HepG2 (cell line): ENCODE results near the gene EXPH5. TPM values are rescaled to one million over a fixed set of nuclear protein-coding genes. Genes with fewer than 3 reads are reported as not detected.

Experiments used
- ATAC-seq: fragments of 200-7000 bp; cut with Tn5 transposase; 3 replicates; pipeline ENCODE4 v1.9.1; 2020; ENCODE audit warnings: mild to moderate bottlenecking, moderate library complexity
- BruUV-seq: library from RNA; stranded (reverse); fragments of 400-500 nt; replicated peaks from 2 replicates; lab custom pipeline; 2021; lab: Mats Ljungman, UMichigan
- CTCF ChIA-PET: fragments of 300-600 bp; formaldehyde crosslinking; extraction: SDS; loops from one replicate; lab custom pipeline; 2021; ENCODE audit warnings: low total read pairs, inconsistent platforms, low intra/inter-chr PET ratio; lab: Yijun Ruan, JAX
- POLR2A ChIA-PET: fragments of 350-600 bp; sonication (Branson Sonifier 250); formaldehyde crosslinking; loops from one replicate; lab custom pipeline; 2020; ENCODE audit warnings: antibody characterized with exemption, inconsistent platforms; lab: Yijun Ruan, JAX
- DNase-seq: peaks from one replicate; pipeline ENCODE4 v3.0.0-alpha.2; 2015; ENCODE audit warnings: low spot score
- FAIRE-seq: peaks from 3 replicates; lab custom pipeline; 2011; peaks lifted over from hg19 to GRCh38; lab: Jason Lieb, UNC
- H2AFZ ChIP-seq: one replicate; pipeline ENCODE4 v1.6.1; 2011; ENCODE audit warnings: low read length, inconsistent platforms
- H3K27ac ChIP-seq: fragments of 300-600 bp; 3 replicates; pipeline ENCODE4 v1.8.0; 2011; ENCODE audit warnings: mixed run types, mild to moderate bottlenecking, mixed read lengths, low read length, inconsistent platforms; ENCODE audit not compliant: insufficient read depth; ENCODE audit errors: extremely low read length
- H3K27me3 ChIP-seq, 2 experiments: fragments of 200-600 bp in 1 of 2; 2 replicates in 1 of 2; 3 replicates in 1 of 2; pipeline versions ENCODE4 v1.6.0 to v1.8.0; 2011; ENCODE audit warnings: low read length in 2 of 2, mild to moderate bottlenecking in 2 of 2, moderate library complexity in 2 of 2, inconsistent platforms in 1 of 2; ENCODE audit not compliant: insufficient read depth in 2 of 2, control insufficient read depth in 1 of 2
- H3K36me3 ChIP-seq, 2 experiments: fragments of 200-600 bp in 1 of 2; replicated peaks in 1 of 2; 2 replicates in 1 of 2; 3 replicates in 1 of 2; pipeline versions ENCODE4 v1.5.1 to v1.8.0; 2011; ENCODE audit warnings: low read length in 2 of 2, inconsistent platforms in 1 of 2; ENCODE audit not compliant: insufficient read depth in 2 of 2, control insufficient read depth in 1 of 2
- H3K4me1 ChIP-seq: 2 replicates; pipeline ENCODE4 v1.5.1; 2012; ENCODE audit warnings: low read length, inconsistent platforms; ENCODE audit not compliant: insufficient read depth
- H3K4me2 ChIP-seq: 2 replicates; pipeline ENCODE4 v1.6.0; 2011; ENCODE audit warnings: low read depth, low read length, inconsistent platforms
- H3K4me3 ChIP-seq, 3 experiments: fragments of 200-600 bp in 1 of 3; sonication (generic), shearing (Covaris generic) in 1 of 3; replicated peaks in 1 of 3; 2 replicates each; pipeline ENCODE4 v1.5.1; 2011 to 2016; ENCODE audit warnings: low read length in 3 of 3, inconsistent platforms in 2 of 3, low read depth in 2 of 3, mild to moderate bottlenecking in 2 of 3, control low read depth in 1 of 3, mixed read lengths in 1 of 3; ENCODE audit not compliant: insufficient read depth in 1 of 3
- H3K79me2 ChIP-seq: one replicate; pipeline ENCODE4 v1.6.1; 2011; ENCODE audit warnings: low read length, inconsistent platforms; ENCODE audit not compliant: insufficient read depth
- H3K9ac ChIP-seq: 2 replicates; pipeline ENCODE4 v1.6.0; 2011; ENCODE audit warnings: mild to moderate bottlenecking, low read depth, low read length, inconsistent platforms; ENCODE audit not compliant: insufficient read depth
- H3K9me3 ChIP-seq: 2 replicates; pipeline ENCODE4 v1.5.1; 2012; ENCODE audit warnings: mild to moderate bottlenecking, low read length
- H4K20me1 ChIP-seq: 2 replicates; pipeline ENCODE4 v1.6.0; 2011; ENCODE audit warnings: inconsistent platforms, mild to moderate bottlenecking, low read length, moderate library complexity; ENCODE audit not compliant: insufficient read depth
- GZF1 ChIP-seq: sonication (generic); formaldehyde crosslinking; IDR thresholded peaks from 2 replicates; pipeline ENCODE4 v1.5.1; 2020; ENCODE audit warnings: mild to moderate bottlenecking, missing genetic modification reagents
- HNF4A ChIP-seq: sonication (generic); formaldehyde crosslinking; IDR thresholded peaks from 2 replicates; pipeline ENCODE4 v1.4.0; 2020; ENCODE audit warnings: missing genetic modification reagents
- IKZF1 ChIP-seq: fragments of 450-650 bp; IDR thresholded peaks from 2 replicates; pipeline ENCODE4 v1.7.1; 2016
- MAFF ChIP-seq: IDR thresholded peaks from 2 replicates; pipeline ENCODE4 v1.6.1; 2011; ENCODE audit warnings: low read depth, low read length, improper control_type of control experiment
- MAFK ChIP-seq, 2 experiments: IDR thresholded peaks in 1 of 2; conservative IDR thresholded peaks in 1 of 2; 2 replicates each; pipeline ENCODE4 v1.6.1; 2011; ENCODE audit warnings: improper control_type of control experiment in 2 of 2, low read length in 2 of 2
- MEIS2 ChIP-seq: sonication (generic); formaldehyde crosslinking; IDR thresholded peaks from 2 replicates; pipeline ENCODE4 v1.9.0; 2021; ENCODE audit warnings: mild to moderate bottlenecking, missing genetic modification reagents
- POGZ ChIP-seq: sonication (generic); formaldehyde crosslinking; IDR thresholded peaks from 2 replicates; pipeline ENCODE4 v1.4.0; 2020; ENCODE audit warnings: mild to moderate bottlenecking, missing genetic modification reagents
- POLR2A ChIP-seq, 2 experiments: IDR thresholded peaks; 2 replicates each; pipeline ENCODE4 v1.6.1; 2011; ENCODE audit warnings: low read depth in 2 of 2, low read length in 2 of 2, mild to moderate bottlenecking in 1 of 2, moderate library complexity in 1 of 2; ENCODE audit not compliant: insufficient read depth in 1 of 2
- SOX13 ChIP-seq, 3 experiments: fragments of 450-650 bp in 1 of 3; sonication (generic) in 1 of 3; formaldehyde crosslinking in 1 of 3; IDR thresholded peaks in 2 of 3; conservative IDR thresholded peaks in 1 of 3; 2 replicates each; pipeline versions ENCODE4 v1.5.0 to v1.6.1; 2016 to 2020; ENCODE audit warnings: antibody characterized with exemption in 1 of 3, mild to moderate bottlenecking in 1 of 3, missing compliant biosample characterization in 1 of 3, missing genetic modification reagents in 1 of 3, moderate library complexity in 1 of 3
- TAF1 ChIP-seq: sonication (generic); formaldehyde crosslinking; IDR thresholded peaks from 2 replicates; pipeline ENCODE4 v1.4.0; 2020; ENCODE audit warnings: missing genetic modification reagents
- WIZ ChIP-seq: sonication (generic); formaldehyde crosslinking; IDR thresholded peaks from 2 replicates; pipeline ENCODE4 v1.5.1; 2020; ENCODE audit warnings: mild to moderate bottlenecking, missing genetic modification reagents
- ZNF12 ChIP-seq: sonication (generic); formaldehyde crosslinking; IDR thresholded peaks from 2 replicates; pipeline ENCODE4 v1.5.0; 2020; ENCODE audit warnings: missing genetic modification reagents
- ZSCAN12 ChIP-seq: sonication (generic); formaldehyde crosslinking; IDR thresholded peaks from 2 replicates; pipeline ENCODE4 v1.9.0; 2021; ENCODE audit warnings: mild to moderate bottlenecking, missing genetic modification reagents
- ZSCAN20 ChIP-seq: sonication (generic); formaldehyde crosslinking; IDR thresholded peaks from 2 replicates; pipeline ENCODE4 v1.4.0; 2020; ENCODE audit warnings: missing genetic modification reagents, mild to moderate bottlenecking, borderline replicate concordance
- WGBS: methylation state at CpG from one replicate; pipeline ENCODE4 v1.1.6; 2017; ENCODE audit warnings: low lambda C conversion rate; 5-methylcytosine and 5-hydroxymethylcytosine counted together
- in situ Hi-C: cut with HindIII; loops from 2 replicates; pipeline ENCODE4 v1.10.0; 2017; ENCODE audit warnings: low pct_unique_long_range_greater_than_20kb; ENCODE audit not compliant: extremely low pct_ligation_motif_present
- intact Hi-C: fragments of 100-400 bp; cut with micrococcal nuclease; formaldehyde crosslinking; loops from one replicate; pipeline ENCODE4 v1.10.0; 2022; ENCODE audit not compliant: unreplicated experiment
- polyA plus RNA-seq, 8 experiments: library from polyadenylated mRNA; depleted of rRNA in 3 of 8; stranded (reverse) in 7 of 8; unstranded in 1 of 8; fragments of >200 nt; fragmentation: Illumina TruSeq in 4 of 8; extraction: Trizol in 4 of 8; gene quantifications; 2 replicates each; pipeline versions ENCODE4 v1.2.1 to v1.2.3, GENCODE V29; 2011 to 2016; ENCODE audit warnings: low read depth in 4 of 8, missing spikeins in 1 of 8, mixed read lengths in 1 of 8; ENCODE audit not compliant: insufficient read depth in 1 of 8
- total RNA-seq, 5 experiments: library from RNA; depleted of rRNA; stranded (reverse); fragments of >200 nt; fragmentation: Illumina TruSeq; extraction: Trizol; gene quantifications; 2 replicates each; pipeline ENCODE4 v1.2.3, GENCODE V29; 2016; ENCODE audit warnings: low read depth in 1 of 5
- TF ChIP-seq, protein P1 (sequence below): sonication (generic); formaldehyde crosslinking; IDR thresholded peaks from 2 replicates; pipeline ENCODE4 v1.8.1; 2023; ENCODE audit warnings: mild to moderate bottlenecking, missing genetic modification reagents
- TF ChIP-seq, protein P2 (sequence below): sonication (generic); formaldehyde crosslinking; IDR thresholded peaks from 2 replicates; pipeline ENCODE4 v1.5.0; 2020; ENCODE audit warnings: missing genetic modification reagents
- TF ChIP-seq, protein P3 (sequence below): sonication (generic); formaldehyde crosslinking; IDR thresholded peaks from 2 replicates; pipeline ENCODE4 v1.4.0; 2020; ENCODE audit warnings: missing genetic modification reagents, borderline replicate concordance

Gene EXPH5
- total and polyA plus RNA-seq, 2 of the 13 experiments (the other 11 are each of a cell fraction or from before 2014, with no cell fraction given), result under 0.01 to 0.02 TPM

GRCh38 chr11:108632041-108632704 is 38.6 kb upstream of the EXPH5 start:
- TF ChIP-seq IKZF1, result no peak
- peak; percentile 89 to 93 for TF ChIP-seq MAFK (conservative IDR thresholded peaks at IDR 0.05 in 1 of 2, IDR thresholded peaks at IDR 0.05 in 1 of 2; ENCODE audit: low read length in 2 of 2)
- no peak for TF ChIP-seq SOX13 (IDR thresholded peaks at IDR 0.05)
- no peak for TF ChIP-seq SOX13 (CRISPR knock-in tag; conservative IDR thresholded peaks at IDR 0.05 in 1 of 2, IDR thresholded peaks at IDR 0.05 in 1 of 2)
- TF ChIP-seq HNF4A (CRISPR knock-in tag), result no peak
- TF ChIP-seq MAFF, result peak; percentile 88
- no peak for TF ChIP-seq WIZ (CRISPR knock-in tag)
- TF ChIP-seq GZF1 (CRISPR knock-in tag), result no peak
- H3K36me3 ChIP-seq, result no peaks in the 10 kb centered on the region
- H3K4me1 ChIP-seq, result peaks cover 2% of the 10 kb centered on the region; the same call in 1 of the 2 replicates
- ChIA-PET POLR2A (no interaction called here), CTCF (no interaction called here)
- FAIRE-seq (no peak), ATAC-seq (no peak), DNase-seq (no peak)
- no peaks in the 10 kb centered on the region for H3K79me2 ChIP-seq
- H3K9ac ChIP-seq, result no peak overlapping the region
- no peaks in the 10 kb centered on the region for H3K9me3 ChIP-seq
- no peak overlapping the region for H3K4me3 ChIP-seq
- no peak overlapping the region for H3K4me2 ChIP-seq
- H3K27ac ChIP-seq, result no peak overlapping the region
- H3K27me3 ChIP-seq, result no peaks in the 10 kb centered on the region
- in situ Hi-C loops (no loop called here), intact Hi-C loops (no loop called here)
- H2AFZ ChIP-seq, result no peak overlapping the region
- no peaks in the 10 kb centered on the region for H4K20me1 ChIP-seq
- 1% methylated on average over 2 of the region's 2 CpGs for WGBS
- no TSS peak for BruUV-seq

GRCh38 chr11:108629274-108629673 is 35.7 kb upstream of the EXPH5 start:
- POLR2A ChIA-PET, result no interaction called here
- BruUV-seq, result no TSS peak

More at GRCh38 chr11:108629274-108629673, 35.7 kb upstream of the EXPH5 start:
- no peak overlapping the region for H3K9ac ChIP-seq
- H2AFZ ChIP-seq, result no peak overlapping the region
- DNase-seq, result no peak
- no peaks in the 10 kb centered on the region for H4K20me1 ChIP-seq
- no peak overlapping the region for H3K4me2 ChIP-seq
- no peak for ATAC-seq
- in situ Hi-C loops (no loop called here), intact Hi-C loops (no loop called here)
- H3K9me3 ChIP-seq, result no peaks in the 10 kb centered on the region
- 10% methylated on average over 2 of the region's 3 CpGs for WGBS
- no peak for TF ChIP-seq TAF1
- TF ChIP-seq, protein P1, sequence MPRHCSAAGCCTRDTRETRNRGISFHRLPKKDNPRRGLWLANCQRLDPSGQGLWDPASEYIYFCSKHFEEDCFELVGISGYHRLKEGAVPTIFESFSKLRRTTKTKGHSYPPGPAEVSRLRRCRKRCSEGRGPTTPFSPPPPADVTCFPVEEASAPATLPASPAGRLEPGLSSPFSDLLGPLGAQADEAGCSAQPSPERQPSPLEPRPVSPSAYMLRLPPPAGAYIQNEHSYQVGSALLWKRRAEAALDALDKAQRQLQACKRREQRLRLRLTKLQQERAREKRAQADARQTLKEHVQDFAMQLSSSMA (CRISPR knock-in tag), result no peak
- TF ChIP-seq, protein P2, sequence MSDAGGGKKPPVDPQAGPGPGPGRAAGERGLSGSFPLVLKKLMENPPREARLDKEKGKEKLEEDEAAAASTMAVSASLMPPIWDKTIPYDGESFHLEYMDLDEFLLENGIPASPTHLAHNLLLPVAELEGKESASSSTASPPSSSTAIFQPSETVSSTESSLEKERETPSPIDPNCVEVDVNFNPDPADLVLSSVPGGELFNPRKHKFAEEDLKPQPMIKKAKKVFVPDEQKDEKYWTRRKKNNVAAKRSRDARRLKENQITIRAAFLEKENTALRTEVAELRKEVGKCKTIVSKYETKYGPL (CRISPR knock-in tag), result no peak
- no peak for TF ChIP-seq POGZ (CRISPR knock-in tag)
- TF ChIP-seq ZSCAN20, result no peak
- TF ChIP-seq MEIS2, result no peak
- no peak for TF ChIP-seq ZSCAN12 (CRISPR knock-in tag)
- no peak for TF ChIP-seq POLR2A (IDR thresholded peaks at IDR 0.05; ENCODE audit: insufficient read depth in 1 of 2, low read depth in 2 of 2, low read length in 2 of 2)
- TF ChIP-seq ZNF12 (CRISPR knock-in tag), result no peak
- TF ChIP-seq, protein P3, sequence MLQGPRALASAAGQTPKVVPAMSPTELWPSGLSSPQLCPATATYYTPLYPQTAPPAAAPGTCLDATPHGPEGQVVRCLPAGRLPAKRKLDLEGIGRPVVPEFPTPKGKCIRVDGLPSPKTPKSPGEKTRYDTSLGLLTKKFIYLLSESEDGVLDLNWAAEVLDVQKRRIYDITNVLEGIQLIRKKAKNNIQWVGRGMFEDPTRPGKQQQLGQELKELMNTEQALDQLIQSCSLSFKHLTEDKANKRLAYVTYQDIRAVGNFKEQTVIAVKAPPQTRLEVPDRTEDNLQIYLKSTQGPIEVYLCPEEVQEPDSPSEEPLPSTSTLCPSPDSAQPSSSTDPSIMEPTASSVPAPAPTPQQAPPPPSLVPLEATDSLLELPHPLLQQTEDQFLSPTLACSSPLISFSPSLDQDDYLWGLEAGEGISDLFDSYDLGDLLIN (CRISPR knock-in tag), result no peak
- no peak overlapping the region for H3K4me3 ChIP-seq
- H3K4me1 ChIP-seq, result no peaks in the 10 kb centered on the region
- no peak for FAIRE-seq
- H3K36me3 ChIP-seq, result no peaks in the 10 kb centered on the region
- H3K27ac ChIP-seq, result no peak overlapping the region
- H3K27me3 ChIP-seq, result no peaks in the 10 kb centered on the region
- CTCF ChIA-PET, result no interaction called here
- no peaks in the 10 kb centered on the region for H3K79me2 ChIP-seq
